Stimulated activated CD4-positive, alpha-beta T cell treated with anti-CD3 and anti-CD28 coated beads, Interleukin-1b, Interleukin-23, amount 100 ng/mL, for 24 hours (primary cell): ENCODE data around the gene UBE2D1.

ENCODE experiments used
- DNase-seq, 4 experiments: peaks; one replicate each; pipeline ENCODE4 v3.0.0-alpha.2; 2020; ENCODE audit warnings: low read depth in 4 of 4, low spot score in 1 of 4

Gene UBE2D1

DNA sequence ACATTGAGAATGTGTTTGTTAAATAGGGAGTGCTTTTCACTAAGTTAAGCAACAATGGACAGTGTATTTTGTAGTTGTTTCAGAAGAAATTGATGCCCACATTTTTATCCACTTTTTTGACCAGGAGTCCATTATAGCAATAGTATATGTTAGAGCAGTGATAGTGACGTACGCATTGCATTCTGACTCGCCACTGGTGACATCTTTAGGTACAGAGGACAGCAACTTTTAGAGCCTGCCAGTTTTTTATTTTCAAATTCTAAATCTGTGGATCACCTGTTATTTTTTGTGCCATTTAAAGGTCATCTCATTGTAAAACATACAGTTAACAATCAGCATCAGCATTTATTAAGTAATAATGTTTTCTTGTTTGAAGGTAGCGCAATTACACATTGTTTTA lies 1.4 kb downstream of the UBE2D1 start:
- DNase-seq, result no peak

DNA sequence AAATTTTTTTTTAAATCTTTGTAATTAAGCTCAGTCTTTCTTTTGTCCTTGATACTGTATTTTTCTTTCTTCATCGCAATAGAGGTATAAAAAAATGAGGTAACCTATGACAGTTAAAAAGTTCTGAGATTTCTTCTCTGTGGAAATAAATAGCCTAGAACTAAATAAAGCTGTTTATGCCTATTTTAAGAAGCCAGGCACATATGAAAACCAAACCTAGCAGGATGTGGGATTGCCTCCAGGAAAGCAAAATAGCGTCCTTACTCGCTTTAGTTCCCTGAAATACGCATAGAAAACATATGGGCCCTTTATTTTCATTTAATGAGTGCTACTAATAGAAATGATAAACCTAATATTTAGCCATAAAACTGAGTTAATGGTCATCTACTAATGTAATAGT lies 6.6 kb downstream of the UBE2D1 start:
- DNase-seq, result no peak

DNA sequence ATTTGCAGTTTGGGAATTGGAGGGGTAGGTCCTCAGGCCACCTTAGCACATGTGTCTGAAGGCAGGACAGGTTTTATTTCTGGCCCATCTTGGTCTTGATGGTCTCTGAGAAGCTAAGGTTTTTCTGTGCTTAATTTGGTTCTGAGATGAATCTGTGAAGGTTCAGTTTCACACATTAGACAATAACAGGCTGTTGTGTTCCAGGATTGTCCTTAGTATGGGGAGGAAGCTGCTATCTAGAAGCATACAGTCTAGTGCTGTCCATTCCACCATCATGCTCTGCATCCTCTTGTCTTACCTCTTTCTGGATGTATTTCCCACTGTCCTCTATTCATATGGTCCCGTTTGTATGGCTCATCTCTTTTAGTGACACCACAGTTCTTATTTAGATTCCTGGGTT lies 7.1 kb downstream of the UBE2D1 start:
- no peak for DNase-seq

DNA sequence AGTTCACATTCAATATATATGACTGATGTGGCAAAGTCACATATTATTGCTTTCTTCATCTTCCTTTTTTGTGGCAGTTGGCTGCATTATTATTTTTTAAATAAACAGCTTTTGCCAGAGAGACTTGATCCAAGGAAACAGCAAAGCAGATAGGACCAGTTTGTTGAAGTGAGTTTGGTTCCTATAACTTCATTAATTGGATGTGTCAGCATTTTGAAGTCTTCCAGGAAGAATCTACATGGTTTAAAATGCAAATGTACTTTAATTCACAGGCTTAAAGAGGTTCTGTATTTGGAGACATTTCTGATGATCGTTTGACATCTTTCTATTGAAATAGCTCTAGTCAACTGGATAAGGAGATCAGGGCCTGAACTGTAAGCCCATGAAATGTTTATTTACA lies 13.2 kb downstream of the UBE2D1 start:
- DNase-seq, result no peak

DNA sequence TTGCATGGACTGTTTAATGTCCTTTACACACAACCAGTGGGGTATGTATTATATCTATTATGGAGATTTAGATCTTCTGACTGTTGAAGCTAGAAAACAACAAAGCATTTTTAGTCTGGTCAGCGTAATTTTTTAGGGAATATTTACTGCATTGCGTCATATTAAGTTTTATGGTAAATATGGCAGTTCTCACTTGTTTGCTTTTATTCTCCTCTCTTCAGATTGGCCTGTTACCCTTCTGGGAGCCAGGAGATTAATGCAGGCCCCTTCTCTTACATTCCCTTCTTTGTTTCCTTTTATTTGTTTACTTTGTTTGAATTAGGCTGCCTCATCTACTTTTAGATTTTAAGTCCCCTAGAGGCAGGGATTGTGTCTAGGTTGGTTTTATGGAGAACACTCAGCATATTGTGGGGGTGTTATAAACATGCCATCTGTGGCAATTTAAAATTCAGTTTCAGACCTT lies 13.8 kb downstream of the UBE2D1 start:
- DNase-seq, result no peak

DNA sequence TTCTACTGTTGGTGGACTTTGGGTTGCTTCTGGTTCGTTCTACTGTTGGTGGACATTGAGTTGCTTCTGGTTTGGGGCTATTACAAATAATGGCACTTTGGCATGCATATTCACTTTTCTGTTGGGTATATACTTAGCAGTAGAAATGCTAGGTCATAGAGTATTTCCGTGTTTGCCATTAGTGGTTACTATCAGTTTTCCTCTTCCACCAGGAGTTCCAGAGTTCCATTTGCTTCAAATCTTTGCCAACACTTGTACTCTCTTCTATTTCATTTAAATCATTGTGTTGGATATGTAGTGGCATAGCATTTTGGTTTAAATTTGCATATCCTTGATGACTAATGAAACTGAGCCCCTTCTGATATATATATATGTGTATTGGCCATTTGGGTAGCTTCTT lies 15.2 kb downstream of the UBE2D1 start:
- DNase-seq, result no peak

DNA sequence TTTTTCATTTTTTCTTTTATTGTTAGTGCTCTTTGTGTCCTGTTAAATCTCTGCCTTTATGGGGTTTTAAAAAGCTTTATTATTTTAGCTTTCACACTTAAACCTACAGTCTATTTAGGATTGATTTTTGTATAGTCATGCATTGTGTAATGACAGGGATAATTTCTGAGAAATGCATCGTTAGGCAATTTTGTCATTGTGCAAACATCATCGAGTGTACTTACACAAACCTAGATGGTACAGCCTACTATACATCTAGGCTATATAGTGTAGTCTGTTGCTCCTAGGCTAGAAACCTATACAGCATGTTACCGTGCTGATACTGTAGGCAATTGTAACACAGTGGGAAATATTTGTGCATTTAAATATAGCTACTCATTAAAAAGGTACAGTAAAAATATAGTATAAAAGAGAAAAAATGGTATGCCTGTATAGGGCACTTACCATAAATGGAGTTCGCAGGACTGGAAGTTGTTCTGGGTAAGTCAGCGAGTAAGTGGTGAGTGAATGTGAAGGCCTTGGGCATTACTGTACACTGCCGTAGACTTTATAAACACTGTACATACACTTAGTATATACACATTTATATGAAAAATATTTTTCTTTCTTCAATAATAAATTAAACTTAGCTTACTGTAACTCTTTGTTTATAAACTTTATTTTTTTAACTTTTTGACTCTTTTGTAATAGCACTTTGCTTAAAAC lies 16.0 kb downstream of the UBE2D1 start:
- no peak for DNase-seq

DNA sequence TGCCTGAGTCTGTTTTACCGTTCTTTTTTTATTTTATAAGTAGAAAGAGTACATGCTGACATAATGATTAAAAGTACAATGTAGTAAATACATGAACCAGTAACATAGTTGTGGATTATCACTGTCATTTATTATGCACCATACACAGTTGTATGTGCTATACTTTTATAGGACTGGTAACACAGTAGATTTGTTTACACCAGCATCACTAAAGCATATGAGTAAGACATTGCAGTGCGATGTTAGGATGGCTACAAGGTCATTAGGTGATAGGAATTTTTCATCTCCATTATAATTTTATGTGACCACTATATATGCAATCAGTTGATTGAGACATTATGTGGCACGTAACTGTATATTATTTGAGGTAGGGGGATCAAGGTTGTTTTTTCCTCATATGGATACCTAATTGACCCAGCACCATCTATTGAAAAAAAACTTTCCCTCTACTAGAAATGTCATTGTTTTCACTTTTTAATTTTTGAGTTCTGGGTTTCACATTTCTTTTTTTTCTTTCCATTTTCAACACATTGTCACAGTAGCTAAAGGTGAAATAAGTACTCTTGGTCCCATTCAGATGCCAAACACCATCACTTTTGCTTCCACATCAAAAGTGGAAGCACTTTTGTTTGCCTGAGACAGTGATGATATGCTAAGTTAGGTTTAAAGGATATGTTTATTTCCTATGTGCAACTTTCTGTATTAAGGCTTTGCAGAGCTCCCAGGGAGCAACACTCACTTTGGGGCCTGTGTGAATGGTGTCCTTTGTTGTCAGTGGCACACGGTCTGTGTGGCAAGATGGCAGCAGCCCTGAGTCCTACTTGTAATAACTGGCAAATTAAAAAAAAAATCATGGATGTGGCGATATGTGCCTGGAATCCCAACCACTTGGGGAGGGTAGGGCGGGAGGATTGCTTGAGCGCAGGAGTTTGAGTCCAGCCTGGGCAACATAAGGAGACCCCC lies 17.1 kb downstream of the UBE2D1 start:
- DNase-seq, result no peak

DNA sequence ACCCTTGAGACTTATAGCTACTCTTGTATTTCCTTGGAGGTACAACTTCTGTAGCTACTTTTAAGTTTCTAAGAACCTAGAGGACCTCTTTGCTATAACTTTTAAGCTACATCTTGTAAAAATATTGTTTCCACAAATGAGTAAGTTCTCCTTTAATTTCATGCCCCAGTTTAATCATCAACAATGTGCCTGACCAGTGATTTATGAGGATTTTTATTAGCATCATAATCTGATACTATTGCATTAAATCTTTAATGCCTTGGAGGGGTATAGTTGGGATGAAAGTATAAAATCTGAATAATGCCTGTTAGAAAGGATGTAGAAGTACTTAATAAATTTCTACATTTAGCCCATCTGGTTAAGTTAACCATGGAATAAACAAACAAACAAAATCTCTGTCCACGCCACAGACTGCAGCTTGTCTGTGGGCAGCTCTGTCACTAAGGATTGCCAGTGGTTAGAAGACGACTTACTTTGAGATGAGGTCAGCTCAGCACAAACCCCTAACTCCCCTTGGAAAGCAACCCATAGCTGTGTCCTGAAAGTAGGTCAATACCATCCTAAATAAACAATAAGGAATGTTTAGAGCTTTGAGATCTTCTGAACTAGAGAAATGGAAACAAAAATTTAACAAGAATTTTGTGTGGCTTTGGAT lies 18.3 kb downstream of the UBE2D1 start:
- no peak for DNase-seq

DNA sequence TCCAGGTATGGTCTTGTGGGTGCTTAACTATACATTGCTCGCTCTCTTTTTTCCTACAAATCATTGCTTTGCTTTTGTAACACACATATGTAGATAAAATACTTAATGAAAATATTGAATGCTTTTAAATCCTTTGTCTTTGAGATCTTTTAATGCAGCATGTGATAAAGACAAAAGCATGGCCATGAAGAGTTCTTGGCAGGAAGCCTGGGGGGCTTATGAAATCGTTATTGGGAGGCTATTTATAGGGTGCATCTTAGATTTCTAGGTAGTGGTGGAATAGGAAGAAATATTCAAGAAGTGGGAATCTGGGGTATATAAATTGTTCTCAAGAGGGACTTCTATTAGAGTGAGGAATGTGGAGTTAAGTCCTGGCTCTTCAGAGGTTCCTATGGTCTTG lies 21.9 kb downstream of the UBE2D1 start:
- no peak for DNase-seq

DNA sequence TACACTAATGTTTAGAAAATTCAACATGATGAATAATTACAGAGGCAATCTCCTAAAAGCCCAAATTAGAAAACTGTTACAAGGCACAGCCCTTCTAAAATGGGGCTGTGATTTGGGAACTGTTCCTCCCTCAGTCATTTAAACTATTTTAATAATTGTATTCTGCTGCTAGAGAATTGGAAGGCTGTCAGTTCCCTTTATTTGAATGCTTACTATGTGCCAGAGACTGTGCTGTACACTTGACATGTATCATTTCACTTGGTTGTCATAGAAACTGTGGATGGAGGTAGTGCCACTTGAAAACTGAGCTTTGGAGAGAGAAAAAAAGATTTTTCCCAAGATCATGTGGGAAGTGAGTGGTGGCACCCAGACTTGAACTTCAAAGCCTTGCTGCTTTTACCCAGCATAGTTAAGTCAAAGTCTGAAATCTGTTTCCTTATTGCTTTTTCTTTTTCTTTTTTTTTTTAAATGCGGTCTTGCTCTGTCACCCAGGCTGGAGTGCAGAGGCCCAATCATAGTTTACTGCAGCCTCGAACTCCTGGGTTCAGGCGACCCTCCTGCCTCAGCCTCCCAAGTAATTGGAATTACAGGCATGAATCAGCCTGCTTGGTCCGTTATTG lies 23.6 kb downstream of the UBE2D1 start:
- no peak for DNase-seq

DNA sequence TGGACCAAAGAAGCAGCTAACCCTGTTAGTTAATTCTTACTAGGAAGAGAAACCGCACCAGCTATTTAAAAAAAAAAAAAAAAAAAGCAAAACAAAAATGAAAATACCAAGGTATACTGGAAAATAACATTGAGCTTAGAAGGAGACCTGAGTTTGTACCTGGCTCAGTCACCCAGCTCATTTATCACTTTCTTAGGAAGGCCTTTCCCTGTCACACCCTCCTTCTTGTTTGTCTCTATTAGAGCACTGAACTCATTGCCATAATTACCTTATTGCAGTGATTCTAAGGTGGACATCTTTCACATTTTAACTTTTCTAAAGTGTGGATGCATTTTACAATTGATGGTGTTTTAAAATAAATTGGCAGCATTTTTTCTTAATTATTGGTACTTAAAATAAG lies 24.1 kb downstream of the UBE2D1 start:
- DNase-seq, result no peak

DNA sequence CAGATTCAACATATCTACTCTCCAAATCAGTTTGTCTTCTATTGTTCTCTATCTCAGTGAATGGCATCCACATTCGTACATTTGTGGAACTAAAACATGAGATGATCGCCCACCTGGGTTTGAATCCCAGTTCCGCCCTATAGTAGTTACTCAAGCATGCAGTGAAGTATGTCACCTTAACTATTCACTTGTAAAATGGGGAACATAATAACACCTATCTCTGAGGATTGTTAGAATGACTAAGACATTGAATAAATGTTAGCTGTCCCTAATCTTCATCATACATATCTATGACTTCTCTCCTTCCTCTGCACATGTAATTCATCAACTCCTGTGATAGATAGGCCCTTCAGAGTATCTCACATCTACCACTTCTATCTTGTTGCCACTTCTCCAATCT lies 24.7 kb downstream of the UBE2D1 start:
- DNase-seq, result no peak

DNA sequence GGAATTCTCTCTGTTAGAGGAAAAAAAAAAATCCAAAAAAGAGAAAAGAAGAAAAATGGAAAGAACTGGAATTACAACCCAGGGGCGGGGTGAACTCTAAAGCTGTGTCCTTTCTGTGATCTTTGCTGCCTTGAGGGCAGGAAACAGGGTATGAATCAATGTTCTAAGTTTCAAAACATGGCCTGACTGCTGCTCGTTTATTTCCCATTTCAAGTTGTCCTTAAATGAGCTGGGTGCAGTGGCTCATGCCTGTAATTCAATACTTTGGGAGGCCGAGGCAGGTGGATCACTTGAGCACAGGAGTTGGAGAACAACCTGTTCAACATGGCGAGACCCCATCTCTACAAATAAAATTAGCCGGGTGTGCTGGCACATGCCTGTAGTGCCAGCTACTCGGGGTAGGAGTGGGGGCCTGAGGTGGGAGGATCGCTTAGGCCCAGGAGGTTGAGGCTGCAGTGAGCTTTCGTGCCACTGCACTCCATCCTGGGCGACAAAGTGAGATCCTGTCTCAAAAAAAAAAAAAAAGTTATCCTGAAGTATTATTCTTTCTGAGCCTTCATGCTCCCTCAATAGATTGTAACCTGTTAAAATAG lies 25.7 kb downstream of the UBE2D1 start:
- no peak for DNase-seq

DNA sequence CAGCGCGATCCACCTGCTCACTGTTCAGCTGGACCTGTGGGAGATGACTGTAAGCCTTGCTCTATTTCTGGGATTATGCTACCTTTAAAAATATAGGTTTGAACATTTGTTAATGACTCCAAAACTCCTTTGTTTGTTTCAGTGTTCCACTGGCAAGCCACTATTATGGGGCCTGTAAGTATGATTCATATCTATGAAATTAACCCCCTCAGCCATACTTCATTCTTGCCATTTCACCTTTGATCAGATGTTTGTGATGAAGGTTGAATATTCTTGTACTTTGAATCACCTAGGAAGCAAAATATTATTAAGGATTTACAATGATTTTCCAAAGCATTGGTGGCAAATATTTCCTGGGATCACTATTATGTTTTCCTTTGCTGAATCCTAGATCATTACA lies 26.5 kb downstream of the UBE2D1 start:
- DNase-seq, result no peak

DNA sequence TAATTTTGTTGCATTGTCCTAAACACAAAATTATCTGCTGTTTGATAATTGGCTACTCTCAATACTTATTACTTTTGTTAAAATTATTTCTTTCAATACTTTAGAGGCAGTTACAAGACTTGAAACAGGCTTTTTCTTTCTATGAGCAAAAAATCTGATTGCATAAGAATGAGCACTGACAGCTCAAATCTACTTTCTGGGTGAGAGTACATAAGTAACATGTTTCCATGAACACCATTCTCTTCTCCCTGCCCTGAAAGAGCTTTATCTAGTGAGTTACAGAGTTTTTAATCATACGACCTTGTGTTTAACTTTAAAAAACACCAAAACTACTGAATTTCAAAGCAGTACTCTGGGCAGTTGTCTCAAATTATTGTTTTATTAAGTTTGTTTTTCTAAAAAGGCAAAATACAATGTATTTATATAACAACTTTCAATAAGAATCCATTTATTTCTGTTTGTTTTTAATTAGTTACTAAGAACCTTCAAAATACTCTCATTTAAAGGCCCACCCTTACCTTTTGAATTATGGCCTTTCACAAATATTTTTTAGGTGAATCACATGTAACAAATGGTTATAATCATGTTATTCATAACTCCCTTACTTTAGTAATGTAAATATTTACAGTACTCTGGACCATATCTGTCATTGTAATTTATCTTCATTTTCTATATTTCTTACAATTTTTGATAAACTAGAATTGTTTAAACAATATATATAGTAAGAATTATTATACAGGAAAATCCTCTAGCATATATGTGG lies 27.4 kb downstream of the UBE2D1 start:
- no peak for DNase-seq

DNA sequence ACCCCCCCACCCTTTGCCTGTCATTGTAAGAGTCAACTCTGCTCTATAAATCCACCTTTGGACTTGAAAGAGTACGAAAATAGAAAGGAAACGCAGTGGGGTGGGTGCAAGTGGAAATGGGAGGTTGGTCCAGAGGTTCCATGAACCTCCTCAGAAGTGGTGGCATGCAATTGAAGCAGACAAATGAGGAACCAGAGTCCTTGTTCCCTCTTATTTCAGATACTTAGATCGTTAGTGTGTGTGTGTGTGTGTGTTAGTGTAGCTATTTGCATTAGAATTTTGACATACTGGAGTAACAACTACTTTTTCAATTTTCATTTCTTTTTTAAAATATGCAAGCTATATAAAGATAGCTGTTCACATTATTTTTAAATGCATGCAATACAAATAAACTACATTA lies 32.3 kb downstream of the UBE2D1 start:
- DNase-seq, result no peak

DNA sequence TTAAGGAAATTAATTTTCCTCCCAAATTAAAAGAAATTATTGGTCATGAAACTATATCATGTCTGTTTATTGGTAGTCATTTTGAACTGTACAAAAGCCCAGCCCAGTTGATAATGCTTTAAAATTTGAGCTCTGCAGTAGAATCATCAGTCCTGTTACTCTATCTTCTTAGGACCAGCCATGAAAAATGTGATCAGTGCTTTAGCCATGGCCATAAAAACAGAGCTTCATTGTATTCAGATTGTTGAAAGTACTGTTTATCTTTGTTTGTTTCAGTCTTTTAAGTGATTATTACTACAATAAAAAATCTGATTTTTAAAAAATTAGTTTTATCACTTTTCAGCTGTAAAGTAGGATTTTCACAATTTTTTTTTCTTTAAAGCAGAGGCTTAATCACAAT lies 36.7 kb downstream of the UBE2D1 start:
- no peak for DNase-seq

DNA sequence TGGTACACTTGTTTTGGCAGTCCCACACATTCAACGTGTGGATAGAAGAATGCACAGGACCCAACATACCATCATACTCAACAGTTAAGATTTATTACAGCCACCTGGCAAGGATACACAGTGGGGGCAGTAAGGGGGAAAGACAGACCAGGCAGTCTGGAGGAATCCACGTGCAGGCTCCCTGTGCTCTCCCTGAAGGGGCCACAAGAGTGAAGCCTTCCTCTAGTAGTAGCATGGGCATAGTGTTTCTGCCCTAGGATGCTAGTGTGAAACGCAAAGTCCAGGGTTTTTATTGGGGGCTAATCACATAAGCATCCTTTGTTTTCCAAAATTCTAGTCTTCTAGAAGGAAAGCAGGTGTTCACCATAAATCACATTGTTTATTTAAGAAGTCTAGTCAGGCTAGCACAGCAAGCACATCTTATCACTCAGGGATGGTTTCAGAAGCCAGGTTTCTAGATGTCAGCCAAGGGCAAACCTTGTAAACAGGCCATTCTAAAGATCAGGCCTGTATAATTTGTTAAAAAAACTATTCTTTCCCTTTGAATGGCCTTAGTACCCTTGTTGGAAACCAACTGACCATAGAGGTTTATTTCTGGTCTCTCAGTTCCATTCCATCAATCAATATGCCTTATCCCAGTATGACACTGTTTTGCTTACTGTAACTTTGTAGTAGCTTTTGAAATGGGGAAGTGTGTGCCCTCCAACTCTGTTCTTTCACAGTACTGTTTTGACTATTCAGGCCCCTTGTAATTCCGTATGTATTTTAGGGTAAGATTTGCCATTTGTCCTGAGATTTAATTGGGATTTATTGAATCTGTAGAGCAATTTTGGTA lies 38.0 kb downstream of the UBE2D1 start:
- DNase-seq, result no peak
